Parathyroid adenoma (tissue), 2 donors: Measurements from ENCODE around the gene TMEM95.

ENCODE experiments used
- H2AFZ ChIP-seq: fragments of 300-600 bp; sonication (generic); one replicate; pipeline ENCODE4 v1.7.0; 2017; ENCODE audit warnings: antibody characterized with exemption, mild to moderate bottlenecking
- H3K27ac ChIP-seq: fragments of 300-600 bp; sonication (generic); one replicate; pipeline ENCODE4 v1.7.0; 2017
- H3K27me3 ChIP-seq: fragments of 300-600 bp; sonication (generic); one replicate; pipeline ENCODE4 v1.7.0; 2017; ENCODE audit warnings: low read length; ENCODE audit not compliant: control insufficient read depth, insufficient read depth
- H3K36me3 ChIP-seq: fragments of 300-600 bp; sonication (generic); one replicate; pipeline ENCODE4 v1.7.0; 2017; ENCODE audit warnings: low read length; ENCODE audit not compliant: control insufficient read depth, insufficient read depth
- H3K4me1 ChIP-seq: fragments of 300-600 bp; sonication (generic); one replicate; pipeline ENCODE4 v1.7.0; 2017; ENCODE audit warnings: control low read depth
- H3K4me2 ChIP-seq: fragments of 300-600 bp; sonication (generic); one replicate; pipeline ENCODE4 v1.7.0; 2017; ENCODE audit warnings: low read length
- H3K4me3 ChIP-seq: fragments of 300-600 bp; sonication (generic); one replicate; pipeline ENCODE4 v1.7.0; 2017; ENCODE audit warnings: low read depth, low read length
- H3K79me2 ChIP-seq: fragments of 300-600 bp; sonication (generic); one replicate; pipeline ENCODE4 v1.7.0; 2017; ENCODE audit warnings: control low read depth
- H3K9ac ChIP-seq: fragments of 300-600 bp; sonication (generic); one replicate; pipeline ENCODE4 v1.7.0; 2017; ENCODE audit warnings: mild to moderate bottlenecking
- H3K9me3 ChIP-seq: fragments of 300-600 bp; sonication (generic); one replicate; pipeline ENCODE4 v1.7.0; 2017; ENCODE audit warnings: low read length; ENCODE audit not compliant: control insufficient read depth
- TF ChIP-seq, protein P1 (sequence below): fragments of 300-600 bp; sonication (generic); IDR thresholded peaks from one replicate; pipeline ENCODE4 v1.7.0; 2017; ENCODE audit warnings: antibody characterized with exemption, mild to moderate bottlenecking
- donor health status: primary hyperparathyroidism.

Gene TMEM95

DNA sequence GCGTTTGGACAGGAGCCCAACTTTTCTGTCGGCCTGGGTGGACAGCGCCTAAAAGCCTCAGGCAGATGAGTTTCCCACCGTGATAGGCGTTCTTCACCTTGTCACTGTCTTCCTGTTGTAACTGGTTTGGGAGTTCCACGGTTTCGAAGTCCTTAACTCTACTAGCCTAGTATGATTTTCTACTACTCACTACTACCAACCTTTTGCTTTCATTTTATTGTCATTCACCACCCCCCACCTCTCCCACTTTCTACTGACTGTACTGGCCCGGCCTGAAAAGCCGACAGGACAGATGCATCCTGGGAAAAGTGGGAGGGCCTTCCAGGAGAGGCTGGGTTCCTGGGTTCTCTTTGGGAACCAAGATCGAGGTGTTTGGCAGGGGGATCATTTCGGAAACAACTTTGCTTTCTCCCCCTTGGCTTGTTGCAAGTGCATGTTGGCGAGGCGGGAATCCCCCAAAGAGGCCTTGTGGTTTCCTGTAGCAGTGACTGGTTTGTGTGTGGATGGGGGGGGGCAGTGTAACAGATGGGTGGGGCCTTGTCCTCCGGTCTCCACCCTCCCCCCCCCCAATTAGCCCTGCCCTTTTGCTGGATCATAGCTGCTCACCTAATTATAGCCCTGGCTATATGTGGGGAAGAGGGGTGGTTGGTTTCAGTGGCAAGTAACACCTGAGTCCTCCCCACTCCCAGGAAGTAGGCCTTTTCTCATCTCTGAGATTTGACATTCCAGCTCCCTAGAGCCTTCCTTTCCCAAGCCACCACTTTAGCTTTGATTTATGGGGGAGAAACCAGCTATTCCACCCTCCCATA, 46.1 kb upstream of the TMEM95 start:
- peak overlapping the region; percentile 96 for H3K27ac ChIP-seq
- no peaks in the 10 kb centered on the region for H3K9me3 ChIP-seq
- H3K79me2 ChIP-seq, result peaks cover 34% of the 10 kb centered on the region
- peak overlapping the region; percentile 97 for H3K9ac ChIP-seq
- no peaks in the 10 kb centered on the region for H3K36me3 ChIP-seq
- H3K4me1 ChIP-seq, result peaks cover 17% of the 10 kb centered on the region
- no peaks in the 10 kb centered on the region for H3K27me3 ChIP-seq
- no peak overlapping the region for H2AFZ ChIP-seq
- peak overlapping the region; percentile 97 for H3K4me3 ChIP-seq
- peak overlapping the region; percentile 92 for H3K4me2 ChIP-seq
- TF ChIP-seq, protein P1, sequence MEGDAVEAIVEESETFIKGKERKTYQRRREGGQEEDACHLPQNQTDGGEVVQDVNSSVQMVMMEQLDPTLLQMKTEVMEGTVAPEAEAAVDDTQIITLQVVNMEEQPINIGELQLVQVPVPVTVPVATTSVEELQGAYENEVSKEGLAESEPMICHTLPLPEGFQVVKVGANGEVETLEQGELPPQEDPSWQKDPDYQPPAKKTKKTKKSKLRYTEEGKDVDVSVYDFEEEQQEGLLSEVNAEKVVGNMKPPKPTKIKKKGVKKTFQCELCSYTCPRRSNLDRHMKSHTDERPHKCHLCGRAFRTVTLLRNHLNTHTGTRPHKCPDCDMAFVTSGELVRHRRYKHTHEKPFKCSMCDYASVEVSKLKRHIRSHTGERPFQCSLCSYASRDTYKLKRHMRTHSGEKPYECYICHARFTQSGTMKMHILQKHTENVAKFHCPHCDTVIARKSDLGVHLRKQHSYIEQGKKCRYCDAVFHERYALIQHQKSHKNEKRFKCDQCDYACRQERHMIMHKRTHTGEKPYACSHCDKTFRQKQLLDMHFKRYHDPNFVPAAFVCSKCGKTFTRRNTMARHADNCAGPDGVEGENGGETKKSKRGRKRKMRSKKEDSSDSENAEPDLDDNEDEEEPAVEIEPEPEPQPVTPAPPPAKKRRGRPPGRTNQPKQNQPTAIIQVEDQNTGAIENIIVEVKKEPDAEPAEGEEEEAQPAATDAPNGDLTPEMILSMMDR, result no peak

DNA sequence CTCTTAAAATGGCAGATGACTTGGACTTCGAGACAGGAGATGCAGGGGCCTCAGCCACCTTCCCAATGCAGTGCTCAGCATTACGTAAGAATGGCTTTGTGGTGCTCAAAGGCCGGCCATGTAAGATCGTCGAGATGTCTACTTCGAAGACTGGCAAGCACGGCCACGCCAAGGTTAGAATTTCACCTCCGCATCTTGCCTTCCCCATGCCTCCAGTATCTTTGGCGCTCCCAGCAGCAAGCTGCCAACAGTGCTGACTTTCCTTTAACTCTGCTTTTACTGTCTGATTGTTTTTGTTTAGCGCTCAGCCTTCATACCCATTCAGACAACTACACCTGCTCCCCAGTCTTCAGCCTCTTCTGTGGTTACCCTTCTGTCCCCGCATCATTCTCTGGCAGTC, 45.3 kb upstream of the TMEM95 start:
- Histone ChIP-seq H3K4me3 (peak overlapping the region; percentile 97), H3K9ac (no peak overlapping the region), H3K36me3 (no peaks in the 10 kb centered on the region)

DNA sequence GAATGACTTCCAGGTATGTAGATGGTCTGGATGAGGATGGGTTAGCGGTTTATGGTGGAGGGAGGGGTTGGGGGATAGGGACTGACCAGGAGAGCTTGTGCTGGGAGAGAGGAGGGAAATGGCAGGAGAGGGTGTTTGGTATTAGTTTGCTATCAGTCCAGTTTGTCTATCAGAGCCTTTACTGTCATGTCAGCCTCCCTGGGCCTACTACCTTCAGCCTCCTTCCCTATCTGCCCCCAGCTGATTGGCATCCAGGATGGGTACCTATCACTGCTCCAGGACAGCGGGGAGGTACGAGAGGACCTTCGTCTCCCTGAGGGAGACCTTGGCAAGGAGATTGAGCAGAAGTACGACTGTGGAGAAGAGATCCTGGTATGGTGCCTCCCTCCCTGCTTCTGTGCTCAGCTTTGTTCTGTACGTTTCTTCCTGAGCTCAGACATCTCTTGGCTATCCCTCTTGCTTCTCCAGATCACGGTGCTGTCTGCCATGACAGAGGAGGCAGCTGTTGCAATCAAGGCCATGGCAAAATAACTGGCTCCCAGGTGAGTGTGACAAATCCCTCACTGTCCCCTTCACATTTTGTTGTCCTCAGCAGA, 43.7 kb upstream of the TMEM95 start:
- Histone ChIP-seq H3K9me3 (no peaks in the 10 kb centered on the region), H3K4me1 (peaks cover 24% of the 10 kb centered on the region), H2AFZ (no peak overlapping the region), H3K9ac (no peak overlapping the region), H3K79me2 (peaks cover 42% of the 10 kb centered on the region), H3K27ac (no peak overlapping the region), H3K4me2 (no peak overlapping the region), H3K36me3 (no peaks in the 10 kb centered on the region), H3K4me3 (no peak overlapping the region), H3K27me3 (no peaks in the 10 kb centered on the region)
- TF ChIP-seq, protein P1, result no peak

More for the DNA sequence above, 45.3 kb upstream of the TMEM95 start:
- H3K27ac ChIP-seq, result no peak overlapping the region
- H2AFZ ChIP-seq, result no peak overlapping the region
- TF ChIP-seq, protein P1, result no peak
- no peaks in the 10 kb centered on the region for H3K27me3 ChIP-seq
- peak overlapping the region; percentile 92 for H3K4me2 ChIP-seq
- no peaks in the 10 kb centered on the region for H3K9me3 ChIP-seq
- H3K79me2 ChIP-seq, result peaks cover 42% of the 10 kb centered on the region
- peaks cover 24% of the 10 kb centered on the region for H3K4me1 ChIP-seq

DNA sequence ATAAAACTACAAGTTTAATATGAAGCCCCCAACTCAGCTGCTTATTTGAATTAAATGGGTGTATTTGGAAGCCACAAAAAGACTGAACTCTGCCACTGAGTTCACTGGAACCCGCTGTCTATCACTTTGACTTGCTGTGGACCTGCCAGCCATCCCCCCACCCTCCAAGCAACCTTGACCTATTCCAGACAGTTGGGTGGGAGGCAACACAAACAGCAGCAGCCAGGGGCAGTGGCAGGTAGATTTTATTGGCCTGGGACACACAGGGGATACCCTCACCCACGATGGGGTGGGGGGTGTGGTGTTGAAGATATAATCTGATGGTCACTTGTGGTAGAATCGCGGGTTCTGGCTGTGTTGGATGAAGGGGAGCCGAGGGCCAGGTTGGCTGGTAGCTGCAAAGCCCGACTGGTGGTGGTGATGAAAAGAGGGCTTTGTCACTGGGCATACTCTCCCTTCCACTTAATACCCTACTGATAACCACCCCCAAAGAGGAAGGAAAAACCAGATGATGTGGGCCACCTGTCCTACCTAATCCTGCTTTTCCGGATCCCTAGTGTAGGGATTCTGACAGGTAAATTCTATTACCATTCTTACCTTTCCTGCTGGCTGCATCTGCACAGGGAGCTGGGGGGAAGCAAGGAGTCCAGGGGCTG, 42.4 kb upstream of the TMEM95 start:
- Histone ChIP-seq H3K4me3 (no peak overlapping the region), H3K4me2 (no peak overlapping the region), H3K27me3 (no peaks in the 10 kb centered on the region), H2AFZ (no peak overlapping the region), H3K79me2 (peaks cover 42% of the 10 kb centered on the region), H3K36me3 (no peaks in the 10 kb centered on the region), H3K4me1 (peaks cover 24% of the 10 kb centered on the region), H3K9ac (no peak overlapping the region), H3K27ac (peak overlapping the region; percentile 16), H3K9me3 (no peaks in the 10 kb centered on the region)
- TF ChIP-seq, protein P1, result no peak
